Astrocyte (in vitro differentiated cells and primary cell): ENCODE results near the gene VENTX. TPM values are rescaled to one million over a fixed set of nuclear protein-coding genes. Genes with fewer than 3 reads are reported as not detected.
"Not testable (repeated sequence)": the region's sequence is repeated elsewhere in the genome, so short reads cannot be mapped to it uniquely, and the experiment has no call there.

ENCODE experiments used
- DNase-seq: peaks from one replicate; pipeline ENCODE4 v3.0.0-alpha.2; 2010; ENCODE audit warnings: low read depth
- FAIRE-seq: peaks from 2 replicates; lab custom pipeline; 2011; peaks lifted over from hg19 to GRCh38; lab: Jason Lieb, UNC
- H2AFZ ChIP-seq: 2 replicates; pipeline ENCODE4 v1.6.0; 2012; ENCODE audit warnings: low read depth, low read length, inconsistent platforms
- H3K27ac ChIP-seq: 2 replicates; pipeline ENCODE4 v1.5.1; 2011; ENCODE audit warnings: low read depth, low read length, inconsistent platforms
- H3K27me3 ChIP-seq: 2 replicates; pipeline ENCODE4 v1.6.0; 2011; ENCODE audit warnings: low read length, inconsistent platforms; ENCODE audit not compliant: insufficient read depth
- H3K36me3 ChIP-seq: 2 replicates; pipeline ENCODE4 v1.5.1; 2011; ENCODE audit warnings: low read length, inconsistent platforms; ENCODE audit not compliant: insufficient read depth
- H3K4me1 ChIP-seq: 2 replicates; pipeline ENCODE4 v1.5.1; 2011; ENCODE audit warnings: low read length, inconsistent platforms; ENCODE audit not compliant: insufficient read depth
- H3K4me2 ChIP-seq: 2 replicates; pipeline ENCODE4 v1.6.0; 2012; ENCODE audit warnings: low read length, inconsistent platforms
- H3K4me3 ChIP-seq: 2 replicates; pipeline ENCODE4 v1.5.1; 2011; ENCODE audit warnings: low read depth, mild to moderate bottlenecking, low read length, inconsistent platforms; ENCODE audit not compliant: insufficient read depth
- H3K79me2 ChIP-seq: 2 replicates; pipeline ENCODE4 v1.6.0; 2012; ENCODE audit warnings: mild to moderate bottlenecking, low read length, inconsistent platforms; ENCODE audit not compliant: insufficient read depth
- H3K9ac ChIP-seq: 2 replicates; pipeline ENCODE4 v1.6.0; 2012; ENCODE audit warnings: mild to moderate bottlenecking, low read length, inconsistent platforms
- H3K9me3 ChIP-seq: 2 replicates; pipeline ENCODE4 v1.5.1; 2012; ENCODE audit warnings: low read depth, mild to moderate bottlenecking, low read length, inconsistent platforms; ENCODE audit not compliant: insufficient read depth
- H4K20me1 ChIP-seq: 2 replicates; pipeline ENCODE4 v1.6.0; 2012; ENCODE audit warnings: low read length, inconsistent platforms; ENCODE audit not compliant: insufficient read depth
- H3K27ac Mint-ChIP-seq: one replicate; pipeline ENCODE4 v1.8.0; 2021; ENCODE audit warnings: mild to moderate bottlenecking, mixed read lengths; ENCODE audit not compliant: unreplicated experiment
- H3K27me3 Mint-ChIP-seq: one replicate; pipeline ENCODE4 v1.8.0; 2021; ENCODE audit warnings: low read depth, mixed read lengths; ENCODE audit not compliant: unreplicated experiment
- H3K36me3 Mint-ChIP-seq: one replicate; pipeline ENCODE4 v1.8.0; 2021; ENCODE audit warnings: low read depth, mixed read lengths; ENCODE audit not compliant: unreplicated experiment
- H3K4me1 Mint-ChIP-seq: one replicate; pipeline ENCODE4 v1.8.0; 2021; ENCODE audit warnings: low read depth, mixed read lengths; ENCODE audit not compliant: unreplicated experiment
- H3K4me3 Mint-ChIP-seq: one replicate; pipeline ENCODE4 v1.8.0; 2021; ENCODE audit warnings: mild to moderate bottlenecking, moderate library complexity, mixed read lengths; ENCODE audit not compliant: unreplicated experiment
- H3K9me3 Mint-ChIP-seq: one replicate; pipeline ENCODE4 v1.8.0; 2021; ENCODE audit warnings: mild to moderate bottlenecking, mixed read lengths; ENCODE audit not compliant: unreplicated experiment
- EZH2 ChIP-seq: IDR thresholded peaks from 2 replicates; pipeline ENCODE4 v1.6.1; 2012; ENCODE audit warnings: mild to moderate bottlenecking, low read length, inconsistent platforms; ENCODE audit not compliant: insufficient read depth
- total RNA-seq: library from RNA; stranded (reverse); gene quantifications from 2 replicates; pipeline ENCODE4 v1.2.1, GENCODE V29; 2021
- TF ChIP-seq, protein P1 (sequence below): IDR thresholded peaks from 2 replicates; pipeline ENCODE4 v1.5.1; 2011; ENCODE audit warnings: low read depth, mild to moderate bottlenecking, inconsistent platforms, low read length, moderate library complexity; ENCODE audit not compliant: insufficient read depth

The VENTX gene
- total RNA-seq, 1 donor from 2014 or later: 0.11 TPM

DNA sequence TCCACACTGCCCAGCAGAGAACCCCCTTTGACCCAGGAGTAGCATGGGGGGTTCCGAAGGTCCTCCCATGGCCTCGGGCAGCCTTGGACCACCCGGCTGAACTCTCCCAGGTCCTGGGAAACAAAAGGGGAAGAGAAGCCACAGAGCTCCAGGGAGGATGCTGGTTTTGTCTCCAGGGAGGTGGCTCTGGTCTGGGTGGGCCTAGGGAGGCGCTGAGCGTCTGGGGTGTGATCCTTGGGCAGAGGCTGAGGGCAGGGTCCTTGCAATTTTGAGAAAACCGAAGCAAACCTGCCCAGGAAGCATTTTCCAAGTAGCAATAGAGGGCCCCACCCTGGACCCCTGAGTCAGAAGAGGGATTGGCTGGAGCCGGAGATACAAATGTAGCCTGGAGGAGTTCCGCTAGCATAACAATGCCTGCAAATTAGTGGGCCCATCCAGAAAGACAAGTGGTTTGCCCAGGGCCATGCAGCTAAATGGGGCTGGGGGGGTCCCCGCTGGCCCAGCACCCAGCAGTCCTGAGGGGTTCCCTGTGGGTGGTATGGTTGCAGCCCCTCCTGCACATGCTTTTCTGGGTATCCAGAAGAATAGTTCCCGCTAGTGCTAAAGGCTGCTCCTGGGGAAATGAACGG is 5.6 kb upstream of the VENTX start:
- Histone ChIP-seq H2AFZ (no peak overlapping the region), H4K20me1 (no peaks in the 10 kb centered on the region), H3K79me2 (no peaks in the 10 kb centered on the region), H3K4me1 (no peaks in the 10 kb centered on the region), H3K36me3 (no peaks in the 10 kb centered on the region), H3K4me2 (no peak overlapping the region), H3K9ac (no peak overlapping the region), H3K27ac (no peak overlapping the region), H3K27me3 (peaks cover 46% of the 10 kb centered on the region), H3K4me3 (no peak overlapping the region), H3K9me3 (no peaks in the 10 kb centered on the region)
- DNase-seq: no peak
- Mint-ChIP-seq H3K27me3 (peaks cover 61% of the 10 kb centered on the region), H3K36me3 (no peaks in the 10 kb centered on the region), H3K4me3 (no peak overlapping the region), H3K9me3 (peaks cover 3% of the 10 kb centered on the region), H3K4me1 (no peaks in the 10 kb centered on the region), H3K27ac (no peak overlapping the region)
- no peak for FAIRE-seq
- no peak for TF ChIP-seq EZH2
- TF ChIP-seq, protein P1, sequence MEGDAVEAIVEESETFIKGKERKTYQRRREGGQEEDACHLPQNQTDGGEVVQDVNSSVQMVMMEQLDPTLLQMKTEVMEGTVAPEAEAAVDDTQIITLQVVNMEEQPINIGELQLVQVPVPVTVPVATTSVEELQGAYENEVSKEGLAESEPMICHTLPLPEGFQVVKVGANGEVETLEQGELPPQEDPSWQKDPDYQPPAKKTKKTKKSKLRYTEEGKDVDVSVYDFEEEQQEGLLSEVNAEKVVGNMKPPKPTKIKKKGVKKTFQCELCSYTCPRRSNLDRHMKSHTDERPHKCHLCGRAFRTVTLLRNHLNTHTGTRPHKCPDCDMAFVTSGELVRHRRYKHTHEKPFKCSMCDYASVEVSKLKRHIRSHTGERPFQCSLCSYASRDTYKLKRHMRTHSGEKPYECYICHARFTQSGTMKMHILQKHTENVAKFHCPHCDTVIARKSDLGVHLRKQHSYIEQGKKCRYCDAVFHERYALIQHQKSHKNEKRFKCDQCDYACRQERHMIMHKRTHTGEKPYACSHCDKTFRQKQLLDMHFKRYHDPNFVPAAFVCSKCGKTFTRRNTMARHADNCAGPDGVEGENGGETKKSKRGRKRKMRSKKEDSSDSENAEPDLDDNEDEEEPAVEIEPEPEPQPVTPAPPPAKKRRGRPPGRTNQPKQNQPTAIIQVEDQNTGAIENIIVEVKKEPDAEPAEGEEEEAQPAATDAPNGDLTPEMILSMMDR: no peak

DNA sequence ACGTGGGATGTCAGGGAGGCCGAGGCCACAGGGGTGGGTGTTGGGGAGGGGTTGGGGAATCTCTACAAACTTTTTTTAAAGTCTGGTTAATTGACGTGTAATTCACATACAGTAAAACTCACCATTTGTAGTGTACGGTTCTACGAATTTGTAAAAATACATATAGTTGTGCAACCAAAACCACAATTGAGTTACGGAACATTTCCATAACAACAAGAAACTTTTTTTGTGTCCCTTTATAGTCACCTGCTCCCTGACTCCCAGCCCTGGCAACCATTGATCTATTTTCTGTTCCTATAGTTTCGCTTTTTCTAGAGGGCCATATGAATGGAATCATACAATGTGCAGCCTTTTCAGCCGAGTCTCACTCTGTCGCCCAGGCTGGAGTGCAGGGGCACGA is 2.9 kb upstream of the VENTX start:
- not testable (repeated sequence) for H3K79me2 ChIP-seq, H3K4me2 ChIP-seq, H3K4me3 ChIP-seq, H3K4me1 Mint-ChIP-seq, H3K4me3 Mint-ChIP-seq, H3K27ac ChIP-seq, H3K36me3 ChIP-seq, H3K9ac ChIP-seq, H4K20me1 ChIP-seq, H3K4me1 ChIP-seq, H3K36me3 Mint-ChIP-seq, H3K27ac Mint-ChIP-seq, H3K9me3 Mint-ChIP-seq, H3K9me3 ChIP-seq, H2AFZ ChIP-seq, DNase-seq
- peaks cover 54% of the 10 kb centered on the region for H3K27me3 Mint-ChIP-seq
- FAIRE-seq: peak; percentile 29
- H3K27me3 ChIP-seq: peaks cover 47% of the 10 kb centered on the region

DNA sequence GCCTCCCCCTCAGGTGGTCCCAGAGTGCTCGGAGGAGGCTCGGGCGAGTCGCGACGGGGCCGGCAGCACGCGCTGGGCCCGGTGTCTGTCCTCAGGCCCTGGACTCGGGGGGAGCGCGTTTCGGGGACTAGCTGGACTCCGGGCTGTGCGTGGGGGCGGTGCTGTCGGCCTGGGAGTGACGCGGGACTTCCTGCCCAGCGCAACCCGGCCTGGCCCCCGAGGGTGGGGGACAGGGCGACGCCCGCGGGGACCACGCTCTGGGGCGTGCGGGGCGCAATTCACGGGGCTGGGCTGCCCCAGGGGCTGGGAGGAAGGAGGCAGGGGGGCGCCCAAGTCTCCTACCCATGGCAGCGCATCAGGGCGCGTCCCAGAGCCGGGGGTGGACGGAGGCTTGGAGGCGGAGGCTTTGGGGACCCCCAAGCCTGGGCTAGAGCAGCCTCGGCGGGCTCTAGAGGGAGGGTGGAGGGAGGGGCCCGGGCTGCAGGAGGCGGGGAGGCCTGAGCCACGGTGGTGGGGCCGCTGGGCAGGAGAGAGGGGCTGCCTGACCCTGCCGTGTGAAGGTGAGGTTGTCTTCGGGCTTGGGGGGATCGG is 2.3 kb upstream of the VENTX start:
- peaks cover 47% of the 10 kb centered on the region for H3K27me3 ChIP-seq
- Mint-ChIP-seq H3K27me3 (peaks cover 54% of the 10 kb centered on the region), H3K27ac (no peak overlapping the region), H3K4me1 (no peaks in the 10 kb centered on the region), H3K36me3 (no peaks in the 10 kb centered on the region), H3K4me3 (no peak overlapping the region), H3K9me3 (no peaks in the 10 kb centered on the region)
- no peak overlapping the region for H3K4me3 ChIP-seq
- no peaks in the 10 kb centered on the region for H4K20me1 ChIP-seq
- no peak overlapping the region for H3K9ac ChIP-seq
- no peak for DNase-seq
- no peaks in the 10 kb centered on the region for H3K79me2 ChIP-seq
- H3K4me1 ChIP-seq: no peaks in the 10 kb centered on the region
- H3K36me3 ChIP-seq: no peaks in the 10 kb centered on the region
- FAIRE-seq: no peak
- TF ChIP-seq EZH2: no peak
- TF ChIP-seq, protein P1: no peak
- no peak overlapping the region for H2AFZ ChIP-seq
- no peak overlapping the region for H3K27ac ChIP-seq
- no peaks in the 10 kb centered on the region for H3K9me3 ChIP-seq
- H3K4me2 ChIP-seq: no peak overlapping the region
